ENCODE data around the gene GLT6D1.
"Not testable (repeated sequence)": the region's sequence is repeated elsewhere in the genome, so short reads cannot be mapped to it uniquely, and the experiment has no call there.

Gene GLT6D1

DNA sequence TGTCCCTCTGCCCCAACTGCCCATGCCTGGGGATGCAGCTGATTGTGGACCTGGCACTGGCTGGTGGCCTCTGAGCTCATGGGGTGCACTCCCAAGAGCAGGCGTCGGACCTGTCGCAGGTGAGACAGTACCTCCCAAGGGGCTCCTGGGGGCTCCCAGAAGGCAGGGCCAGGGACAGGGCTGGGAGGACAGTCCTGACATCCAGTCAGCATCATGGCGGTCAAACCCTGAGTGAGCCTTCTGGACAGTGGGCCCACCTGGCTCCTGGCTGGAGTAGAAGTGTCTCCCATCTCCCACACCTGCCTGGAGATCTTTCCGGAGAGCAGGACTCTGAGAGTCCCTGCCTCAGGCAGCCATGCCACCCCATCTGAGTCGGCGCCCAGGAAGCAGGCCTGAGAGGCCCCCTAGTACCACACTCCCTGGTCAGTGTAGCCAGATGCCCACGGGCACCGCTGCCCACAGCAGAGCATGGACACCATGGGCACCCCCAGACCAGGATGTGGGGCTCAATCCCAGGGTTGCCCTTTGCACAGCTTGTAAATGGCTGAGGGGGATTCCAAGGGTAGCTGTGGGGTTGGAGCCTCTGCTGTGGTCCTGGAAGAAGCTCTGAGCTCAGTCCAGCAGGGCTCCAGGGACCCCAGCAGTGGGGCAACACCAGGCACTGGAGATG lies 30.4 kb upstream of the GLT6D1 start:
- Mint-ChIP-seq H3K36me3 (ENCODE audit: low read depth) (no peaks in the 10 kb centered on the region), H3K27ac (no peak overlapping the region), H3K27me3 (no peaks in the 10 kb centered on the region), H3K4me1 (ENCODE audit: low read depth) (no peaks in the 10 kb centered on the region), H3K9me3 (no peaks in the 10 kb centered on the region), H3K4me3 (no peak overlapping the region)

- H3K4me3 Mint-ChIP-seq; H3K4me1 Mint-ChIP-seq (ENCODE audit: low read depth); H3K27ac Mint-ChIP-seq; H3K36me3 Mint-ChIP-seq (ENCODE audit: low read depth); H3K27me3 Mint-ChIP-seq; H3K9me3 Mint-ChIP-seq: not testable (repeated sequence)
These were observed 29.7 kb upstream of the GLT6D1 start for GRCh38 chr9:135669018-135669417.

DNA sequence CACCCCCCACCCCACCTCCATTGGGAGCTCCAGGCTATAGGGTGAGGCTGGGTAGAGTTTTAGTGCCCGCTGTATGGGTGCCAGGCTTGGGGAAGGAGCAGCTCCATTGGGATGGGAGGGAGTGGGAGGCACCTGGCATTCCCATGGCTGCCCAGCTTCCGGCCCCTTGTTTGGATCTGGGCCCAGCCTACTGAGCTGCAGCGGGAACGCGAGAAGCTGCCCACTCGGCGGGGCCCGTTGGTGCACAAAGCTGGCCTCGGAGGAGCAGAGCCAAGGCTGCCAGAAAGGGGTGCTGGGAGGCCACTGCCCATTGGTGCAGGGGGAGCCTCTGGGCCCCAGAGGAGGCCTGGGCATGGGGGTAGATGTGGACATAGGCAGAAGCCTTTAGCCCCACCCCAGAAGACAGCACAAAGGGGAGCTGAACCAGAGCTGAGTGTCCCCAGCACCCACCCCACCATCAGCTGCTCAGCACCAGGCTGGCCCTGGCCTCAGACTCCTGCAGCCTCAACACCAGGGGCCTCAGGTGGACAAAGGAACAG lies 28.2 kb upstream of the GLT6D1 start:
- no peak overlapping the region for H3K4me3 Mint-ChIP-seq
- no peak overlapping the region for H3K27ac Mint-ChIP-seq
- no peaks in the 10 kb centered on the region for H3K4me1 Mint-ChIP-seq (ENCODE audit: low read depth)
- H3K9me3 Mint-ChIP-seq, result no peaks in the 10 kb centered on the region
- no peaks in the 10 kb centered on the region for H3K27me3 Mint-ChIP-seq
- H3K36me3 Mint-ChIP-seq (ENCODE audit: low read depth), result no peaks in the 10 kb centered on the region

- Mint-ChIP-seq H3K36me3 (ENCODE audit: low read depth) (no peaks in the 10 kb centered on the region), H3K4me1 (ENCODE audit: low read depth) (no peaks in the 10 kb centered on the region), H3K4me3 (no peak overlapping the region), H3K27ac (no peak overlapping the region), H3K27me3 (no peaks in the 10 kb centered on the region), H3K9me3 (no peaks in the 10 kb centered on the region)
These were observed 27.5 kb upstream of the GLT6D1 start for GRCh38 chr9:135666534-135667462.

- H3K36me3 Mint-ChIP-seq (ENCODE audit: low read depth), result no peaks in the 10 kb centered on the region
- H3K4me1 Mint-ChIP-seq (ENCODE audit: low read depth), result no peaks in the 10 kb centered on the region
- H3K27ac Mint-ChIP-seq, result no peak overlapping the region
- H3K4me3 Mint-ChIP-seq, result no peak overlapping the region
- H3K9me3 Mint-ChIP-seq, result no peaks in the 10 kb centered on the region
- H3K27me3 Mint-ChIP-seq, result no peaks in the 10 kb centered on the region
These were observed 26.5 kb upstream of the GLT6D1 start for GRCh38 chr9:135665795-135666189.

DNA sequence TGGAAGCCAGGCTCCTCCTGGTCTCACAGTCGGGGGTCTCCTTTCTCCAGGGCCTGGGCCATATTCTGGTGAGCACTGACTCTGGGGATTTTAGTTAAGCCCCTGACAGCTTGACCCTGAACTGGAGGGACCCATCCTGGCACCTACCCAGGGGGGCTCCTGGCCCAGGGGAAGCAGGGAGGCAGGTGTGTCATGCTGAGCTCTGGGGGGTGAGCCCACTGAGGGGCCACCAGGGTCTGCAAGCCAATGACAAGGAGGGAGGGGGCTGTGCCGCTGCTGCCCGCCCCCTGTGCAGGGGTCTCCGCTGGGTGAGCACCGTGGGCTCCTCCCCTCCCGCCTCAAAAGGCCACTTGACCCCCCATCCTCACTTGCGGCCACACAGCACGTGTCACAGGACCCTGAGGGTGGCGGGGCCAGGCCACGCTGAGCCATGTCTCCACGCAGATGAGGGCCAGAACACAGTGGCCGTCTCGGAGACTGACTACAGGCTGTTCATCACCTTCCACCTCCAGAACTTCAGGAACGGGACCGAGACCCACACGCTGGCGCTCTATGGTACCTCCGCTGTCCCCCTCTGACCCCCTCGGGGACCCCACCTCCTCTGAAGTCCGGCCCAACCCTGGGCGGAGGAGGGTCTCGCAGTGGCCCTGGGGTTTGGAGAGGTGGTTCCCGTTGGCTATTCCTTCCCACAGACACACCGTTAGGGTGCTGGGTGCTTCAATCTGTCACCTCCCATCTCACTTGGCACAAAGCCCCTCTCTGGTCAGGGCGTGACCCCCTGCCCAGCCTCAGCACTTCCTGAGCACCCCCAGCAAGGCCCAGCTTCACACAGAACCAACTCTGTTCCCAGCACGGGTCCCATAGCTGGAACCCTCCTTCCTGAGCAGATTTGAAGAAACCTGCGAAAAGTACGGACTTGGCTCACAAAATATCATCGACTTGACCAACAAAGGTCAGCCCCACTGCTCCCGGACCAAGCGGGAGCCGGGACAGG lies 25.8 kb upstream of the GLT6D1 start:
- no peak overlapping the region for H3K4me3 Mint-ChIP-seq
- no peaks in the 10 kb centered on the region for H3K9me3 Mint-ChIP-seq
- no peaks in the 10 kb centered on the region for H3K4me1 Mint-ChIP-seq (ENCODE audit: low read depth)
- no peak overlapping the region for H3K27ac Mint-ChIP-seq
- H3K36me3 Mint-ChIP-seq (ENCODE audit: low read depth), result no peaks in the 10 kb centered on the region
- H3K27me3 Mint-ChIP-seq, result no peaks in the 10 kb centered on the region

DNA sequence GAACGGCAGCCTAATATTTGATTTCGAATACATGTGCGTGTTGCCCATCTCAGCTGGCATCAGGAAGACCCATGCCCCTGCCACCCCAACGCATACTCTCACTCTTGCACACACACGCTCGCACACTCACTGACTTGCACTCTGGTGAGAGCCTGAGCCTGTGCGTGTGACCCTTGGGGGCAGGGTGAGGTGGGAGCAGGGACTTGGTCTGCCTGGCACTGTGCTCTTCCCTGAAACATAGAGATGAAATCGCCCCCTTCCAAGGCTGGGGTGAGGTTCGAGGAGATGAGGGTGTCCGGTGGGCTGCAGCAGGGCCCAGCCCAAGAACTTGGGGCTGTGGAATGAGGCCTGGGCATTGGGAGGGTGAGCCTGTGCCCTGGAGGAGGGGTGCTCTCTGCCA lies 24.9 kb upstream of the GLT6D1 start:
- no peak overlapping the region for H3K27ac Mint-ChIP-seq
- H3K4me3 Mint-ChIP-seq, result no peak overlapping the region
- no peaks in the 10 kb centered on the region for H3K36me3 Mint-ChIP-seq (ENCODE audit: low read depth)
- no peaks in the 10 kb centered on the region for H3K4me1 Mint-ChIP-seq (ENCODE audit: low read depth)
- no peaks in the 10 kb centered on the region for H3K27me3 Mint-ChIP-seq
- H3K9me3 Mint-ChIP-seq, result no peaks in the 10 kb centered on the region

DNA sequence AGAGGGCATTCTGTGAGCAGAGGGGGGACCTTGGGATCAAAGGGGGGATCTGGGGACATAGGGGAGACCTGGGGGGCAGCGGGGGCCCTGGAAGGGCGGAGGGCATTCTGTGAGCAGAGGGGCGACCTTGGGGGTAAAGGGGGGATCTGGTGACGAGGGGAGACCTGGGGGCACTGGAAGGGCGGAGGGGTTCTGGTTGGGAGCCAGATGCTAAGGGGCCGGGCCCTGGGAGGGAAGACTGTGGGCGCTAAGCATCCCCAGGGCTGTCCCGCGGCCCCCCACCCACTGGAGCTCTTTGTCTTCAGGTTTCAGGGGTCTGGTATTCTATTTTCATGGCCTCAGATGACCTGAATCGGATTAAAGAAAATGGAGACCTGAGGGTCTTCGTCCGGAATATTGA lies 24.5 kb upstream of the GLT6D1 start:
- no peaks in the 10 kb centered on the region for H3K4me1 Mint-ChIP-seq (ENCODE audit: low read depth)
- H3K9me3 Mint-ChIP-seq, result no peaks in the 10 kb centered on the region
- no peak overlapping the region for H3K27ac Mint-ChIP-seq
- no peaks in the 10 kb centered on the region for H3K36me3 Mint-ChIP-seq (ENCODE audit: low read depth)
- no peak overlapping the region for H3K4me3 Mint-ChIP-seq
- no peaks in the 10 kb centered on the region for H3K27me3 Mint-ChIP-seq

- Mint-ChIP-seq H3K4me3 (no peak overlapping the region), H3K4me1 (ENCODE audit: low read depth) (no peaks in the 10 kb centered on the region), H3K9me3 (no peaks in the 10 kb centered on the region), H3K27ac (no peak overlapping the region), H3K27me3 (no peaks in the 10 kb centered on the region), H3K36me3 (ENCODE audit: low read depth) (no peaks in the 10 kb centered on the region)
These were observed 24.1 kb upstream of the GLT6D1 start for GRCh38 chr9:135663451-135663770.

- Mint-ChIP-seq H3K4me1 (ENCODE audit: low read depth) (no peaks in the 10 kb centered on the region), H3K27me3 (no peaks in the 10 kb centered on the region), H3K9me3 (no peaks in the 10 kb centered on the region), H3K36me3 (ENCODE audit: low read depth) (no peaks in the 10 kb centered on the region), H3K27ac (no peak within 1 kb of the TSS), H3K4me3 (no peak within 1 kb of the TSS)
These were observed 23.6 kb upstream of the GLT6D1 start, which contains the start of gene LCN9 for GRCh38 chr9:135662758-135663450. Gene LCN9 (plus strand): TSS chr9:135663309. CDS start chr9:135663322, 13 bp downstream.

DNA sequence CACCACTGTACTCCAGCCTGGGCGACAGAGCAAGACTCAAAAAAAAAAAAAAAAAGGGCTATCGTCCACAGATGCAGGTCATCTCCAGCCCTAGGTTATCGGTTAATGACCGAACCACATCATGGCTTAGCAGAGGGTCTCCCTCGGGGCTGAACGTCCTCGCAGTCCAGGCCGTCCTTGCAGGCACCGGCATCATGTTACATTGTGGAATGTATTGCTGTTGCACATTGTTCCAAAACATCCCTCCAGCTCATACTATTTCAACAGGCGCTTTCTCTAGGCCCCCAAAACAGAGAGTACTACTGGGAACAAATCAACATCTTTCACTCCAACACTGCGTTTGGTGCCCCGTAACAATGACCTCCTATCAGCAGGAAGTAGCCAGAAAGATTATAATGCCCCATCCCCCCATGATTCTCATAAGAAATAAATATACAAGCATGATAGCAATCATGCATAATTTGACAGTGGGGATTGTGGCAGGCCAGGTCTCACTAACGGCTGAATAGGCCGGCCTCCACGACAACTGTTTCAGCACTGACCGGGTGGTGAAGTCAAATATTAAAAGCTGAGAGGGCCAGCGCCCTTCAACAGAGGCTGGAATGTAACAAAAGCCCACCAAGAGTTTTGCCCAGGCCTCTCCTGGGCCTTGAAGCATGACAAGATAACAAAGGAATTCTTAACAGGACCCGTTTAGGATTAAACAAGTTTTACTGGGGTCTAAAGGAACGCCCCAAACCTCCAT lies 22.6 kb upstream of the GLT6D1 start:
- H3K36me3 Mint-ChIP-seq (ENCODE audit: low read depth), result no peaks in the 10 kb centered on the region
- H3K4me1 Mint-ChIP-seq (ENCODE audit: low read depth), result no peaks in the 10 kb centered on the region
- H3K27me3 Mint-ChIP-seq, result no peaks in the 10 kb centered on the region
- no peaks in the 10 kb centered on the region for H3K9me3 Mint-ChIP-seq
- H3K4me3 Mint-ChIP-seq, result no peak overlapping the region
- H3K27ac Mint-ChIP-seq, result no peak overlapping the region

- no peaks in the 10 kb centered on the region for H3K9me3 Mint-ChIP-seq
- no peak overlapping the region for H3K27ac Mint-ChIP-seq
- H3K27me3 Mint-ChIP-seq, result no peaks in the 10 kb centered on the region
- no peak overlapping the region for H3K4me3 Mint-ChIP-seq
- no peaks in the 10 kb centered on the region for H3K4me1 Mint-ChIP-seq (ENCODE audit: low read depth)
- no peaks in the 10 kb centered on the region for H3K36me3 Mint-ChIP-seq (ENCODE audit: low read depth)
These were observed 21.1 kb upstream of the GLT6D1 start for GRCh38 chr9:135660407-135660806.

- Mint-ChIP-seq H3K27me3 (peaks cover under 1% of the 10 kb centered on the region), H3K9me3 (no peaks in the 10 kb centered on the region), H3K36me3 (ENCODE audit: low read depth) (no peaks in the 10 kb centered on the region), H3K4me3 (no peak overlapping the region), H3K27ac (no peak overlapping the region), H3K4me1 (ENCODE audit: low read depth) (no peaks in the 10 kb centered on the region)
These were observed 19.9 kb upstream of the GLT6D1 start for GRCh38 chr9:135659252-135659651.

GRCh38 chr9:135657416-135657815 lies 18.1 kb upstream of the GLT6D1 start:
- peaks cover 4% of the 10 kb centered on the region for H3K27me3 Mint-ChIP-seq
- no peaks in the 10 kb centered on the region for H3K4me1 Mint-ChIP-seq (ENCODE audit: low read depth)
- H3K4me3 Mint-ChIP-seq, result no peak overlapping the region
- H3K27ac Mint-ChIP-seq, result no peak overlapping the region
- no peaks in the 10 kb centered on the region for H3K36me3 Mint-ChIP-seq (ENCODE audit: low read depth)
- H3K9me3 Mint-ChIP-seq, result no peaks in the 10 kb centered on the region
